HCT116 (cell line): ENCODE data around the gene RFLNA.

Experiments used
- CEBPB ChIP-seq: IDR thresholded peaks from 2 replicates; pipeline ENCODE4 v1.6.1; 2012; ENCODE audit warnings: low read depth
- CTCF ChIP-seq, 3 experiments: fragments of 200-600 bp in 1 of 3; sonication (generic) in 1 of 3; IDR thresholded peaks in 2 of 3; conservative IDR thresholded peaks in 1 of 3; 2 replicates each; pipeline ENCODE4 v1.5.1; 2012 to 2017; ENCODE audit warnings: low read depth in 2 of 3, low read length in 2 of 3, antibody characterized with exemption in 1 of 3, borderline replicate concordance in 1 of 3, control low read depth in 1 of 3, mild to moderate bottlenecking in 1 of 3, mixed read lengths in 1 of 3, mixed run types in 1 of 3, moderate library complexity in 1 of 3; ENCODE audit not compliant: insufficient read depth in 1 of 3
- EZH2 ChIP-seq: fragments of 200-600 bp; sonication (generic); IDR thresholded peaks from 2 replicates; pipeline ENCODE4 v1.6.1; 2017; ENCODE audit warnings: antibody characterized with exemption, mixed run types
- EZH2phosphoT487 ChIP-seq: fragments of 200-600 bp; IDR thresholded peaks from 2 replicates; pipeline ENCODE4 v1.6.1; 2018; ENCODE audit warnings: antibody characterized with exemption, borderline replicate concordance
- MAX ChIP-seq: IDR thresholded peaks from 2 replicates; pipeline ENCODE4 v1.6.1; 2012
- POLR2A ChIP-seq: IDR thresholded peaks from 2 replicates; pipeline ENCODE4 v1.7.0; 2011; ENCODE audit warnings: borderline replicate concordance; ENCODE audit not compliant: insufficient read depth, insufficient read length; ENCODE audit errors: extremely low read depth
- POLR2AphosphoS5 ChIP-seq: IDR thresholded peaks from 2 replicates; pipeline ENCODE4 v1.6.1; 2011; ENCODE audit warnings: mild to moderate bottlenecking, low read depth, low read length, moderate library complexity
- SP1 ChIP-seq: IDR thresholded peaks from 2 replicates; pipeline ENCODE4 v1.6.1; 2012; ENCODE audit warnings: low read depth
- TCF7L2 ChIP-seq: IDR thresholded peaks from 2 replicates; pipeline ENCODE4 v1.7.0; 2011; ENCODE audit warnings: borderline replicate concordance, inconsistent platforms; ENCODE audit not compliant: insufficient read depth, insufficient read length; ENCODE audit errors: extremely low read depth
- YY1 ChIP-seq: IDR thresholded peaks from 2 replicates; pipeline ENCODE4 v1.6.1; 2011; ENCODE audit warnings: low read length, low read depth, moderate library complexity, mild to moderate bottlenecking; ENCODE audit not compliant: insufficient replicate concordance; ENCODE audit errors: extremely low read depth

- no peak for TF ChIP-seq POLR2A
- no peak for TF ChIP-seq MAX
- TF ChIP-seq POLR2AphosphoS5 = no peak
- TF ChIP-seq YY1 = no peak
- no peak for TF ChIP-seq EZH2
- TF ChIP-seq EZH2phosphoT487 = no peak
- no peak for TF ChIP-seq SP1
- TF ChIP-seq CTCF (IDR thresholded peaks at IDR 0.05 in 2 of 3, conservative IDR thresholded peaks at IDR 0.05 in 1 of 3; ENCODE audit: borderline replicate concordance in 1 of 3, insufficient read depth in 1 of 3, low read depth in 2 of 3, low read length in 2 of 3) = no peak
- TF ChIP-seq CEBPB = no peak
- TF ChIP-seq TCF7L2 = no peak
Measured at GRCh38 chr12:124308741-124309140, 13.8 kb downstream of the RFLNA start.
